K562 (cell line): Measurements from ENCODE around the gene ABHD13. TPM values are rescaled to one million over a fixed set of nuclear protein-coding genes. Genes with fewer than 3 reads are reported as not detected.

Source experiments
- ATAC-seq: fragments of 200-7000 bp; cut with Tn5 transposase; 3 replicates; pipeline ENCODE4 v1.9.1; 2020; ENCODE audit warnings: moderate library complexity
- BruUV-seq: library from RNA; stranded (reverse); fragments of 400-500 nt; replicated peaks from 2 replicates; lab custom pipeline; 2021; lab: Mats Ljungman, UMichigan
- CTCF ChIA-PET: fragments of 300-600 bp; formaldehyde crosslinking; extraction: SDS; loops from one replicate; lab custom pipeline; 2021; ENCODE audit warnings: low intra/inter-chr PET ratio; lab: Yijun Ruan, JAX
- POLR2A ChIA-PET: fragments of 300-600, 350-650 bp; sonication (Branson Sonifier 250); formaldehyde crosslinking; extraction: SDS; loops from one replicate; lab custom pipeline; 2021; ENCODE audit warnings: antibody characterized with exemption, inconsistent platforms; lab: Yijun Ruan, JAX
- DNase-seq, 4 experiments: peaks; one replicate each; pipeline versions ENCODE4 v3.0.0 to v3.0.0-alpha.2; 2011 to 2018; ENCODE audit warnings: low spot score in 3 of 4, mixed read lengths in 3 of 4; ENCODE audit errors: extremely low read depth in 1 of 4
- FAIRE-seq: peaks from 2 replicates; lab custom pipeline; 2011; peaks lifted over from hg19 to GRCh38; lab: Jason Lieb, UNC
- H2AFZ ChIP-seq: 2 replicates; pipeline ENCODE4 v1.6.0; 2011; ENCODE audit warnings: low read depth, low read length, control low read depth, inconsistent platforms
- H3K27ac ChIP-seq: fragments of 200-600 bp; 3 replicates; pipeline ENCODE4 v1.8.0; 2011; ENCODE audit warnings: low read depth, mild to moderate bottlenecking, control low read depth, inconsistent platforms, low read length, moderate library complexity, mixed read lengths; ENCODE audit errors: extremely low read depth
- H3K27me3 ChIP-seq, 2 experiments: fragments of 300-600 bp in 1 of 2; 2 replicates in 1 of 2; 3 replicates in 1 of 2; pipeline versions ENCODE4 v1.6.0 to v1.8.0; 2011; ENCODE audit warnings: inconsistent platforms in 2 of 2, low read length in 2 of 2, mild to moderate bottlenecking in 1 of 2, mixed read lengths in 1 of 2, moderate library complexity in 1 of 2; ENCODE audit not compliant: control insufficient read depth in 2 of 2, insufficient read depth in 2 of 2
- H3K36me3 ChIP-seq: fragments of 300-600 bp; 3 replicates; pipeline ENCODE4 v1.8.0; 2011; ENCODE audit warnings: mild to moderate bottlenecking, low read length, inconsistent platforms; ENCODE audit not compliant: control insufficient read depth, insufficient read depth
- H3K4me1 ChIP-seq, 2 experiments: fragments of 200-600 bp in 1 of 2; replicated peaks in 1 of 2; 2 replicates in 1 of 2; 3 replicates in 1 of 2; pipeline versions ENCODE4 v1.5.1 to v1.8.0; 2011; ENCODE audit warnings: inconsistent platforms in 2 of 2, low read length in 2 of 2, mild to moderate bottlenecking in 1 of 2, mixed read lengths in 1 of 2, moderate library complexity in 1 of 2; ENCODE audit not compliant: control insufficient read depth in 2 of 2, insufficient read depth in 2 of 2
- H3K4me2 ChIP-seq: 2 replicates; pipeline ENCODE4 v1.6.1; 2011; ENCODE audit warnings: low read length, control low read depth, inconsistent platforms, mixed read lengths; ENCODE audit not compliant: insufficient read depth
- H3K4me3 ChIP-seq: fragments of 200-600 bp; sonication (generic), shearing (Covaris generic); 2 replicates; pipeline ENCODE4 v1.5.1; 2016; ENCODE audit warnings: control low read depth, inconsistent platforms
- H3K79me2 ChIP-seq: fragments of 200-600 bp; 3 replicates; pipeline ENCODE4 v1.8.0; 2011; ENCODE audit warnings: low read length, inconsistent platforms; ENCODE audit not compliant: control insufficient read depth, insufficient read depth
- H3K9ac ChIP-seq, 2 experiments: 2 replicates each; pipeline versions ENCODE4 v1.6.0 to v1.6.1; 2011; ENCODE audit warnings: low read depth in 2 of 2, low read length in 2 of 2, control low read depth in 1 of 2, inconsistent platforms in 1 of 2, mild to moderate bottlenecking in 1 of 2, mixed read lengths in 1 of 2; ENCODE audit not compliant: insufficient read depth in 1 of 2
- H3K9me1 ChIP-seq: one replicate; pipeline ENCODE4 v1.6.0; 2011; ENCODE audit warnings: inconsistent platforms, mild to moderate bottlenecking, low read length, moderate library complexity; ENCODE audit not compliant: control insufficient read depth, insufficient read depth
- H3K9me3 ChIP-seq: replicated peaks from 2 replicates; pipeline ENCODE4 v1.5.1; 2011; ENCODE audit warnings: low read depth, low read length, inconsistent platforms; ENCODE audit not compliant: control insufficient read depth, insufficient read depth
- H4K20me1 ChIP-seq: replicated peaks from 2 replicates; pipeline ENCODE4 v1.6.1; 2011; ENCODE audit warnings: low read length, inconsistent platforms, mixed read lengths; ENCODE audit not compliant: control insufficient read depth, insufficient read depth
- ATF7 ChIP-seq: fragments of 450-650 bp; IDR thresholded peaks from 2 replicates; pipeline ENCODE4 v1.7.1; 2014; ENCODE audit warnings: mild to moderate bottlenecking, moderate library complexity
- CREB1 ChIP-seq, 2 experiments: sonication (generic) in 1 of 2; formaldehyde crosslinking in 1 of 2; IDR thresholded peaks; 2 replicates each; pipeline versions ENCODE4 v1.6.1 to v1.8.0; 2012 to 2022; ENCODE audit warnings: inconsistent platforms in 1 of 2, mild to moderate bottlenecking in 1 of 2, missing genetic modification reagents in 1 of 2, moderate library complexity in 1 of 2
- CTCFL ChIP-seq: IDR thresholded peaks from 2 replicates; pipeline ENCODE4 v1.6.1; 2011; ENCODE audit warnings: borderline replicate concordance, low read depth, mild to moderate bottlenecking, moderate library complexity, low read length; ENCODE audit not compliant: insufficient read depth, poor library complexity, severe bottlenecking
- FOXJ3 ChIP-seq: sonication (generic); formaldehyde crosslinking; IDR thresholded peaks from 2 replicates; pipeline ENCODE4 v1.4.0; 2020; ENCODE audit warnings: mild to moderate bottlenecking, missing genetic modification reagents
- MGA ChIP-seq: fragments of 450-650 bp; IDR thresholded peaks from 2 replicates; pipeline ENCODE4 v1.6.1; 2016; ENCODE audit warnings: mild to moderate bottlenecking, moderate library complexity
- NFIC ChIP-seq: fragments of 450-650 bp; IDR thresholded peaks from 2 replicates; pipeline ENCODE4 v1.6.1; 2017; ENCODE audit warnings: mild to moderate bottlenecking, inconsistent platforms
- NUFIP1 ChIP-seq: fragments of 450-650 bp; IDR thresholded peaks from 2 replicates; pipeline ENCODE4 v1.6.1; 2018; ENCODE audit not compliant: partially characterized antibody
- POLR2AphosphoS5 ChIP-seq: IDR thresholded peaks from 2 replicates; pipeline ENCODE4 v1.6.1; 2011; ENCODE audit warnings: mild to moderate bottlenecking, low read depth, low read length, moderate library complexity; ENCODE audit not compliant: control insufficient read depth, insufficient read depth
- RUNX1 ChIP-seq: sonication (generic); IDR thresholded peaks from 2 replicates; pipeline ENCODE4 v1.6.1; 2016; ENCODE audit warnings: antibody characterized with exemption, low read depth
- WGBS: fragments of 100-300 bp; shearing (Covaris generic); methylation state at CpG from one replicate; pipeline ENCODE4 v1.1.6; 2016; ENCODE audit warnings: low coverage, mixed read lengths; ENCODE audit not compliant: insufficient coverage; ENCODE audit errors: missing lambda C conversion rate; 5-methylcytosine and 5-hydroxymethylcytosine counted together
- in situ Hi-C: fragments of 300-500 bp; cut with MboI; formaldehyde crosslinking; loops from 4 replicates; pipeline ENCODE4 v1.15.0; 2018; ENCODE audit warnings: inconsistent platforms, mixed read lengths
- intact Hi-C: fragments of 100-400 bp; cut with micrococcal nuclease; formaldehyde crosslinking; loops from 2 replicates; pipeline ENCODE4 v1.14.2; 2022
- polyA plus RNA-seq, 8 experiments: library from polyadenylated mRNA; depleted of rRNA in 4 of 8; stranded (reverse) in 5 of 8; unstranded in 3 of 8; fragments of >200 nt; fragmentation: Nextera tagmentation in 2 of 8; fragmentation: Illumina TruSeq in 1 of 8; extraction: Ambion mirVana in 2 of 8; extraction: Trizol in 1 of 8; gene quantifications; 2 replicates each; pipeline versions ENCODE4 v1.2.1 to v1.2.3, GENCODE V29; 2011 to 2014; ENCODE audit warnings: inconsistent platforms in 1 of 8, missing spikeins in 1 of 8
- total RNA-seq, 7 experiments: library from RNA; depleted of rRNA in 6 of 7; stranded (reverse); fragments of >200 nt in 6 of 7; fragmentation: Illumina TruSeq in 2 of 7; extraction: Trizol in 2 of 7; gene quantifications; 2 replicates each; pipeline versions ENCODE4 v1.2.1 to v1.2.3, GENCODE V29; 2011 to 2021; ENCODE audit warnings: low replicate concordance in 1 of 7

ABHD13 gene
- total and polyA plus RNA-seq, 9 of the 15 experiments (the other 6 are each of a cell fraction or from before 2014, with no cell fraction given): 1.7 to 7.0 (median 4.1) TPM

- Histone ChIP-seq H3K9ac (no peak overlapping the region), H3K4me3 (no peak overlapping the region), H3K9me3 (no peaks in the 10 kb centered on the region), H3K9me1 (no peaks in the 10 kb centered on the region), H3K36me3 (no peaks in the 10 kb centered on the region), H2AFZ (no peak overlapping the region), H3K4me1 (no peaks in the 10 kb centered on the region), H3K79me2 (no peaks in the 10 kb centered on the region), H4K20me1 (no peaks in the 10 kb centered on the region), H3K27ac (no peak overlapping the region), H3K4me2 (no peak overlapping the region), H3K27me3 (no peaks in the 10 kb centered on the region)
- no TSS peak for BruUV-seq
- FAIRE-seq (no peak), DNase-seq (no peak), ATAC-seq (no peak)
- 9% methylated on average over 4 of the region's 5 CpGs for WGBS
- ChIA-PET POLR2A (interaction anchor here (0.6 kb wide), 1 partner anchor 33 kb away, joined by 3 read pairs; no protein-coding TSS in a partner anchor), CTCF (no interaction called here)
- in situ Hi-C loops: no loop called here
- intact Hi-C loops: no loop called here
- TF ChIP-seq CTCFL: no peak
- TF ChIP-seq NFIC: no peak
- TF ChIP-seq ATF7: no peak
- TF ChIP-seq RUNX1: no peak
- TF ChIP-seq NUFIP1: no peak
- TF ChIP-seq MGA: no peak
- no peak for TF ChIP-seq POLR2AphosphoS5
- TF ChIP-seq CREB1 (IDR thresholded peaks at IDR 0.05): no peak
- TF ChIP-seq CREB1 (CRISPR knock-in tag; IDR thresholded peaks at IDR 0.05): no peak
- no peak for TF ChIP-seq FOXJ3
These were observed 23.7 kb upstream of the ABHD13 start for GRCh38 chr13:108194435-108194936.
